ENCODE data around the gene UPB1.

The UPB1 gene

GRCh38 chr22:24463071-24463760 is 31.9 kb upstream of the UPB1 start:
- no peak overlapping the region for H3K4me3 ChIP-seq (ENCODE audit: low read length)
- H3K27me3 ChIP-seq (ENCODE audit: control insufficient read depth, insufficient read depth, low read length) = no peaks in the 10 kb centered on the region
- H3K27ac ChIP-seq (ENCODE audit: low read length) = no peak overlapping the region
- no peaks in the 10 kb centered on the region for H3K9me3 ChIP-seq (ENCODE audit: control insufficient read depth, low read depth, low read length)
- no peaks in the 10 kb centered on the region for H3K36me3 ChIP-seq (ENCODE audit: control insufficient read depth, low read depth, low read length)
- peaks cover 14% of the 10 kb centered on the region for H3K4me1 ChIP-seq (ENCODE audit: control insufficient read depth, low read depth, low read length)
- H3K9ac ChIP-seq (ENCODE audit: low read length) = no peak overlapping the region

DNA sequence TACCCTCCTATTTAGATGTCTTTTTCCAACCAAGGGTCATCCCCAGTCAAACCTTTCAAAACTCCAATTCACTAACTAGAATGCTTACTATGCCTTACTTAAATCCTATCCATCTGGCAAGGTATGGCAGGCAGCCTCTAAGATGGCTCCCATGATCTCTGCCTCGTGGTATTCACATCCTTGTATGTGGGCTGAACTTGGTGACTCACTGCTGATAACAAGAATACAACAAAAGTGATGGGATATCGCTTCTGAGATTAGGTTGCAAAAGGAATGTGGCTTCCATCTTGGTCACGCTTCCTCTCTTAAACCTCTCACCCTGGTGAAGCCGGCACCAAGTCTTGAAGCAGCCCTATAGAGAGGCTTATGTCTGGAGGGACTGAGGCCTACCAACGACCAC is 29.6 kb upstream of the UPB1 start:
- Histone ChIP-seq H3K27me3 (ENCODE audit: control insufficient read depth, insufficient read depth, low read length) (no peaks in the 10 kb centered on the region), H3K27ac (ENCODE audit: low read length) (no peak overlapping the region), H3K36me3 (ENCODE audit: control insufficient read depth, low read depth, low read length) (no peaks in the 10 kb centered on the region), H3K4me1 (ENCODE audit: control insufficient read depth, low read depth, low read length) (peaks cover 11% of the 10 kb centered on the region), H3K9me3 (ENCODE audit: control insufficient read depth, low read depth, low read length) (no peaks in the 10 kb centered on the region), H3K4me3 (ENCODE audit: low read length) (no peak overlapping the region), H3K9ac (ENCODE audit: low read length) (no peak overlapping the region)

- Histone ChIP-seq H3K9me3 (ENCODE audit: control insufficient read depth, low read depth, low read length) (no peaks in the 10 kb centered on the region), H3K4me3 (ENCODE audit: low read length) (no peak overlapping the region), H3K9ac (ENCODE audit: low read length) (no peak overlapping the region), H3K36me3 (ENCODE audit: control insufficient read depth, low read depth, low read length) (no peaks in the 10 kb centered on the region), H3K27ac (ENCODE audit: low read length) (no peak overlapping the region), H3K4me1 (ENCODE audit: control insufficient read depth, low read depth, low read length) (peaks cover 7% of the 10 kb centered on the region), H3K27me3 (ENCODE audit: control insufficient read depth, insufficient read depth, low read length) (no peaks in the 10 kb centered on the region)
Measured at GRCh38 chr22:24465975-24466374, 29.2 kb upstream of the UPB1 start.

DNA sequence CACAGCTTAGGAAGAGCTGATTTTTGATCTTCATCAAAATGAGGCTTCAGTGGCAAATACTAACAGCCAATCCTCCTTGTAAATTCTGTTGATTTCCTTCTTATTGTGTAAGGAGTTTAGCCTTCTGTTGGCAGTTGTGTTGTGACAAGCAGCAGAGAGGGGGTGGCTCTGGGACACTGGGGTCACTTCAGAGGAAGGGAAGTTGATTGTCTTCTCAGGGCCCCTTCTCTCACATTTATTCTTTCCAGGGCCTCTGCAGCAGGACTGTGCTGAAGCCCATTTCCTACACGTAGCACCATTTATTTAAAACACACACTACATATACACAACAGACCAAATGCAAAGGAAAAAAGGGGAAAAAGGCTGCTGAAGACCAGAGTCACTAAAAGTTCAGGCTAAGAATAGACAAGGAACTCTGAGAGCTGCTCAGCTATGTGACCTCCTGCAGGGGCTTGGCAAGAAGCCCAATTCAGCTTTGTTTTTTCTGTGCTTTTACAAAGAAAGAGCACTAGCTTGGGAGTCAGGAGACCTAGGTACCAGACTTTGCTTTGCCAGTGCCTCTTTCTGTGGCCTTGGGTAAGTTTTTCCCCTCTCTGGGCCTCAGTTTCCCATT is 28.3 kb upstream of the UPB1 start:
- Histone ChIP-seq H3K27ac (ENCODE audit: low read length) (no peak overlapping the region), H3K27me3 (ENCODE audit: control insufficient read depth, insufficient read depth, low read length) (no peaks in the 10 kb centered on the region), H3K9ac (ENCODE audit: low read length) (no peak overlapping the region), H3K4me3 (ENCODE audit: low read length) (no peak overlapping the region), H3K4me1 (ENCODE audit: control insufficient read depth, low read depth, low read length) (peaks cover 6% of the 10 kb centered on the region), H3K9me3 (ENCODE audit: control insufficient read depth, low read depth, low read length) (no peaks in the 10 kb centered on the region), H3K36me3 (ENCODE audit: control insufficient read depth, low read depth, low read length) (no peaks in the 10 kb centered on the region)

DNA sequence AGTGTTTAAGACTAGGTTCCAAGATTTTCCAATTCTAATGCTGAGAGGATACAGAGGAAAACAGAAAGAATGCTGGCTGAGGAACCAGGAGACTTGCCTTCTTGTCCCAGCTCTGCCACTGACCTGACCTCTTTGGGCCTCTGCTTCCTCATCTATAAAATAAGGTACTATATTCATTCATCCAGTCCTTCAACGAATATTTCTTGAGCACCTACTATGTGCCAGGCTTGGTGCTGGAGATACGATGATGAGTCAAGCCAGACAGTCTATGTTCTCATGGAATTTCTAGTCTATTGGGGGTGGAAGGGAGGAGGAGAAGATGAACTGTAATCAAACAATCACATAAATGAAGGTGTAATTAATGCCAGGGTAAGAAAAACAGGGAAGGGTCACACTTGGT is 27.8 kb upstream of the UPB1 start:
- Histone ChIP-seq H3K9me3 (ENCODE audit: control insufficient read depth, low read depth, low read length) (no peaks in the 10 kb centered on the region), H3K9ac (ENCODE audit: low read length) (no peak overlapping the region), H3K4me3 (ENCODE audit: low read length) (no peak overlapping the region), H3K36me3 (ENCODE audit: control insufficient read depth, low read depth, low read length) (no peaks in the 10 kb centered on the region), H3K4me1 (ENCODE audit: control insufficient read depth, low read depth, low read length) (peaks cover 6% of the 10 kb centered on the region), H3K27ac (ENCODE audit: low read length) (no peak overlapping the region), H3K27me3 (ENCODE audit: control insufficient read depth, insufficient read depth, low read length) (no peaks in the 10 kb centered on the region)

- Histone ChIP-seq H3K36me3 (ENCODE audit: control insufficient read depth, low read depth, low read length) (no peaks in the 10 kb centered on the region), H3K9ac (ENCODE audit: low read length) (no peak overlapping the region), H3K4me3 (ENCODE audit: low read length) (no peak overlapping the region), H3K4me1 (ENCODE audit: control insufficient read depth, low read depth, low read length) (peaks cover 5% of the 10 kb centered on the region), H3K9me3 (ENCODE audit: control insufficient read depth, low read depth, low read length) (no peaks in the 10 kb centered on the region), H3K27me3 (ENCODE audit: control insufficient read depth, insufficient read depth, low read length) (no peaks in the 10 kb centered on the region), H3K27ac (ENCODE audit: low read length) (no peak overlapping the region)
Measured at GRCh38 chr22:24471570-24471969, 23.6 kb upstream of the UPB1 start.

DNA sequence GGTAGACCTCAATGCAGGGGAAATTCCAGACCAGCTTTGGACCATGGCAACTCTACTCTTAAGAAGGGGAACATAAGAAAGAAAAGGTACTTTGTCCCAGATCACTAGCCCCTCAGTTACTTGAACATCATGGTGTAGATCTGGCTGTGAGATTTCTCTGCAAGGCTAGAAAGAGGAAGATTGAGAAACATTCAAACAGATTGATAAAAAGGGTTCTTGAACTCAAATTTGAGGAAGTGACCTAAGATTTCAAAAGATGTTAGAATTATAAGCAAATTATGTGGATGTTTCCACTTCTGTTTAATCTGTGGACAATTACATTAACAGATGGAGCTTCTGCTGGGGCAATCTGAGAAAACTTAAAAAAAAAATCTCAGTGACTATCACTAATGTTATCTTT is 21.8 kb upstream of the UPB1 start:
- H3K27ac ChIP-seq (ENCODE audit: low read length) = no peak overlapping the region

DNA sequence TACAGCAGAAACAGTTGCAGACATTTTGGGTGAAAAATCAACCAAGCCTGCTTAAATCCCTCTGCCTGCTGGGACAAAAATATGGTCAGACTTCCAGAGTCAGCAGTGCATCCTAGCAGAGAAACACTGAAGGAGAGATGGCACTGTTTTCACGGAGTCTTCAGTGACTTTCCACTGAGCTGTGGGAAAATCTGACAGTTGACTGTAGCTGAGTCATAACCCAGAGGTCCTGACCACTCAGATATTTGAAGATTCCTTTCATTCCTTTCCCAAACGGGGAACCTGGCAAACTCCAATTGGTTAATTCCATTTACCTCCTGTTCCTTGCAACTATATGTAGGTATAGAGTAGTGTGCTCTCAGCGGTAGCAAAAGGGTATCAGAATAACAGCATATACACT is 20.9 kb upstream of the UPB1 start:
- Histone ChIP-seq H3K27me3 (ENCODE audit: control insufficient read depth, insufficient read depth, low read length) (no peaks in the 10 kb centered on the region), H3K9ac (ENCODE audit: low read length) (no peak overlapping the region), H3K27ac (ENCODE audit: low read length) (no peak overlapping the region), H3K4me1 (ENCODE audit: control insufficient read depth, low read depth, low read length) (no peaks in the 10 kb centered on the region), H3K36me3 (ENCODE audit: control insufficient read depth, low read depth, low read length) (no peaks in the 10 kb centered on the region), H3K9me3 (ENCODE audit: control insufficient read depth, low read depth, low read length) (no peaks in the 10 kb centered on the region), H3K4me3 (ENCODE audit: low read length) (no peak overlapping the region)

More for the DNA sequence above, 21.8 kb upstream of the UPB1 start:
- no peak overlapping the region for H3K4me3 ChIP-seq (ENCODE audit: low read length)
- H3K9ac ChIP-seq (ENCODE audit: low read length) = no peak overlapping the region
- no peaks in the 10 kb centered on the region for H3K4me1 ChIP-seq (ENCODE audit: control insufficient read depth, low read depth, low read length)
- H3K9me3 ChIP-seq (ENCODE audit: control insufficient read depth, low read depth, low read length) = no peaks in the 10 kb centered on the region
- H3K36me3 ChIP-seq (ENCODE audit: control insufficient read depth, low read depth, low read length) = no peaks in the 10 kb centered on the region
- H3K27me3 ChIP-seq (ENCODE audit: control insufficient read depth, insufficient read depth, low read length) = no peaks in the 10 kb centered on the region

GRCh38 chr22:24474649-24475255 is 20.4 kb upstream of the UPB1 start:
- Histone ChIP-seq H3K27me3 (ENCODE audit: control insufficient read depth, insufficient read depth, low read length) (no peaks in the 10 kb centered on the region), H3K36me3 (ENCODE audit: control insufficient read depth, low read depth, low read length) (no peaks in the 10 kb centered on the region), H3K9ac (ENCODE audit: low read length) (no peak overlapping the region), H3K27ac (ENCODE audit: low read length) (no peak overlapping the region), H3K4me3 (ENCODE audit: low read length) (no peak overlapping the region), H3K4me1 (ENCODE audit: control insufficient read depth, low read depth, low read length) (no peaks in the 10 kb centered on the region), H3K9me3 (ENCODE audit: control insufficient read depth, low read depth, low read length) (no peaks in the 10 kb centered on the region)

GRCh38 chr22:24481641-24482040 is 13.5 kb upstream of the UPB1 start:
- Histone ChIP-seq H3K27ac (ENCODE audit: low read length) (no peak overlapping the region), H3K36me3 (ENCODE audit: control insufficient read depth, low read depth, low read length) (no peaks in the 10 kb centered on the region), H3K9me3 (ENCODE audit: control insufficient read depth, low read depth, low read length) (no peaks in the 10 kb centered on the region), H3K9ac (ENCODE audit: low read length) (no peak overlapping the region), H3K27me3 (ENCODE audit: control insufficient read depth, insufficient read depth, low read length) (no peaks in the 10 kb centered on the region), H3K4me1 (ENCODE audit: control insufficient read depth, low read depth, low read length) (peaks cover 7% of the 10 kb centered on the region), H3K4me3 (ENCODE audit: low read length) (no peak overlapping the region)

GRCh38 chr22:24482575-24482974 is 12.6 kb upstream of the UPB1 start:
- H3K4me3 ChIP-seq (ENCODE audit: low read length) = no peak overlapping the region
- H3K9me3 ChIP-seq (ENCODE audit: control insufficient read depth, low read depth, low read length) = no peaks in the 10 kb centered on the region
- H3K9ac ChIP-seq (ENCODE audit: low read length) = no peak overlapping the region
- peaks cover 7% of the 10 kb centered on the region for H3K4me1 ChIP-seq (ENCODE audit: control insufficient read depth, low read depth, low read length)
- H3K36me3 ChIP-seq (ENCODE audit: control insufficient read depth, low read depth, low read length) = no peaks in the 10 kb centered on the region
- H3K27me3 ChIP-seq (ENCODE audit: control insufficient read depth, insufficient read depth, low read length) = no peaks in the 10 kb centered on the region
- no peak overlapping the region for H3K27ac ChIP-seq (ENCODE audit: low read length)

DNA sequence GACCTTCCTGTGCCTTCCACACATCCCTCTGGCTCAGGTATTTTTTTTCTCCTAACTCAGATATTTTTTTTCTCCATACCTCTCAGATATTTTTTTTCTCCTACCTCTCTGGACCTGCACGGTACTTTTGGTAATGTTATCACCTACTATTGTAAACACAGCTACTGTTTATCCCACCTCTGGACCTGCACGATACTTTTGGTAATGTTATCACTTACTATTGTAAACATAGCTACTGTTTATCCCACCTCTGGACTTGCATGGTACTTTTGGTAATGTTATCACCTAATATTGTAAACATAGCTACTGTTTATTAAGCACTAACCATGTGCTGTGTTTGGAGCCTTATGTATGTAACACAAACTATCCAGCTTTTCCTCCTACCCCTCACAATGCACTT is 12.1 kb upstream of the UPB1 start:
- H3K36me3 ChIP-seq (ENCODE audit: control insufficient read depth, low read depth, low read length) = no peaks in the 10 kb centered on the region
- H3K27ac ChIP-seq (ENCODE audit: low read length) = no peak overlapping the region
- H3K9me3 ChIP-seq (ENCODE audit: control insufficient read depth, low read depth, low read length) = no peaks in the 10 kb centered on the region
- H3K9ac ChIP-seq (ENCODE audit: low read length) = no peak overlapping the region
- H3K4me1 ChIP-seq (ENCODE audit: control insufficient read depth, low read depth, low read length) = peaks cover 7% of the 10 kb centered on the region
- H3K27me3 ChIP-seq (ENCODE audit: control insufficient read depth, insufficient read depth, low read length) = no peaks in the 10 kb centered on the region
- no peak overlapping the region for H3K4me3 ChIP-seq (ENCODE audit: low read length)
